GM13976 (cell line): Measurements from ENCODE around the gene CALML6.

Experiments
- DNase-seq: peaks from one replicate; pipeline ENCODE4 v3.0.0; 2012; ENCODE audit warnings: low spot score
- CTCF ChIP-seq: IDR thresholded peaks from 2 replicates; pipeline ENCODE4 v1.5.1; 2012; ENCODE audit warnings: borderline replicate concordance, mild to moderate bottlenecking; ENCODE audit not compliant: insufficient read depth; ENCODE audit errors: extremely low read depth, missing control alignments, control extremely low read depth
- in situ Hi-C: fragments of 300-500 bp; cut with MboI; formaldehyde crosslinking; loops from one replicate; pipeline ENCODE4 v1.12.0; 2022; ENCODE audit warnings: low sequenced_read_pairs, mixed read lengths, inconsistent platforms; ENCODE audit not compliant: unreplicated experiment

The CALML6 gene

GRCh38 chr1:1964811-1965210, 49.8 kb downstream of the CALML6 start:
- in situ Hi-C loops: no loop called here
- no peak for DNase-seq
- no peak for TF ChIP-seq CTCF

- in situ Hi-C loops: no loop called here
- TF ChIP-seq CTCF: no peak
- no peak for DNase-seq
Measured at GRCh38 chr1:1965546-1965945, 50.5 kb downstream of the CALML6 start.

GRCh38 chr1:1966071-1966740, 51.1 kb downstream of the CALML6 start:
- in situ Hi-C loops: no loop called here
- no peak for TF ChIP-seq CTCF
- DNase-seq: no peak
